Measurements from ENCODE around the gene SLC6A13.
"Not testable (repeated sequence)": the region's sequence is repeated elsewhere in the genome, so short reads cannot be mapped to it uniquely, and the experiment has no call there.

The SLC6A13 gene

GRCh38 chr12:220491-220890 lies 42.1 kb downstream of the SLC6A13 start:
- TF ChIP-seq ZNF274 (IDR thresholded peaks at IDR 0.05; ENCODE audit: low read depth, low read length), result no peak
- no peak overlapping the region for H3K4me3 ChIP-seq (ENCODE audit: low read length)

- H3K4me3 ChIP-seq (ENCODE audit: low read length), result no peak overlapping the region
- no peak for TF ChIP-seq ZNF274 (IDR thresholded peaks at IDR 0.05; ENCODE audit: low read depth, low read length)
Measured at GRCh38 chr12:219891-220352, 42.7 kb downstream of the SLC6A13 start.

- TF ChIP-seq ZNF274 (IDR thresholded peaks at IDR 0.05; ENCODE audit: low read depth, low read length), result no peak
- H3K4me3 ChIP-seq (ENCODE audit: low read length), result no peak overlapping the region
Measured at GRCh38 chr12:218728-219590, 43.7 kb downstream of the SLC6A13 start.

DNA sequence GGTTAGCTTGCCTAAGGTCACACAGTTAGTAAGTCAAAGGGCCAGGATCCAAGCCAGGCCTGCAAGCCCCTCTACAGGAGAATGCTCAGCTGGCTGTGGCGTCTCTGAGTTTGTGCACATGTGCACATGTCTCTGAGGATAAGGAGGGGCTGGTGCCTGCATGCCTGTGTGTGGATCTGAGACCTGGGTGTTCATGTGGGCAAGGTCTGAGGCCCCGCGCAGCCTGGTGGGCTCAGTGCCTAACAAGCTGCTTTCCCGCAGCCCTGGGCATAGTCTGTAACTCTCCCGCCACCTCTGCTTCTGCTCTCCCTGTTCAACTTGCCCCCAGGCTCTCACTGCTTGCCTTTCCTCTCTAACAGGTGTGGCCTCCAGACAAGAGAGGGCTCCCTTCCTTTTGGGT lies 44.4 kb downstream of the SLC6A13 start:
- H3K4me3 ChIP-seq (ENCODE audit: low read length), result no peak overlapping the region
- TF ChIP-seq ZNF274 (IDR thresholded peaks at IDR 0.05; ENCODE audit: low read depth, low read length), result no peak

DNA sequence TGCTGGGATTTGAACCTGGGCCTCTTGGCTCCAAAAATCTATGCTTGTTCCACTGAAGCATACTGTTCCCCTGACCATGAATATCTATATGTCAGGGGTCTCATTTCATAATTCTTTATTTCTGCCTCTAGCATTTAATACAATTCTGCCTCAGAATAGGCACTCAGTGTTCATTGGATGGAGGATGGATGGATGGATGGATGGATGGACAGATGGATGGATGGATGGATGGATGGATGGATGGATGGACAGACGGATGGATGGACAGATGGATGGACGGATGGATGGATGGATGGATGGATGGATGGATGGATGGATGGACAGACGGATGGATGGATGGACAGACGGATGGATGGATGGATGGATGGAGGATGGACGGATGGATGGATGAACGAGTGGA lies 45.6 kb downstream of the SLC6A13 start:
- H3K4me3 ChIP-seq (ENCODE audit: low read length), result not testable (repeated sequence)

- no peak overlapping the region for H3K4me3 ChIP-seq (ENCODE audit: low read length)
- TF ChIP-seq ZNF274 (IDR thresholded peaks at IDR 0.05; ENCODE audit: low read depth, low read length), result no peak
Measured at GRCh38 chr12:215116-215515, 47.5 kb downstream of the SLC6A13 start.

DNA sequence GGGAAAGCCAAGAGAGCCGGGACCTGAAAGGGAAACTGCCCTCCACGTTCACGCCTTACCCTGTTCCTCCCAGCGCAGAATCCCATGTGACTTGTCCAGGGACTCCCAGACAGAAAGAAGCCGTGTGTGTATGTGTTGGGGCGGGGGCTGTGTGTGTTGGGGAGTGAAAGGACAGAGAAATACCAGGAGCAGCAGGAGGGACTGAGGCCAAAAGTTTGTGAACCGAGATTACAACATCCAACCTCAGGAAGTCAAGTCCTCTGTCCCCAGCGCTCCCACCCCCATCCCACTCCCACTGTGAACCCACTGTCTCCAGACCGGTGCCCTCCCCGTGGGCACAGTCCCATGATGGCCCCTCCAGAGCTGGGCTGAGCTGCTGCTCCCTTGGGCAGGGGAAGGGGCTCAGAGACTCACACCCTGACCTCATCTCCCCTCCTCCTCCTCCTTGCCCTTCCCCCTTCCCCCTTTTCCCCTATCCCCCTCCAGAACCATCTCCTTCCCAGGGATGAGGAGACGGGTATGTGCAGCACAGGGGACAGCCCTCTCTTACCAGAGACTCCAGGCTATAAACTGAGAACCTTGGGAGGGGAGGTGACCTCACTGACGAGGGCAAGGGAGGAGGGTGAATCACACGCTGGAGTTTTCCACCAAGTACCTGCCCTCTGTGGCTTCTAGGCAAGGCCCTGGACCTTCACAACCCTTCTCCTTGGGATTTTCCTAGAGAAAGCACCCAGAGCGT lies 48.5 kb downstream of the SLC6A13 start, which contains the start of gene SLC6A12:
TSS of gene SLC6A12 (minus strand) at position 155 of the 739 bp plus-strand sequence. CDS start 4,171 bp downstream, outside the sequence.
- no peak within 1 kb of the TSS for H3K4me3 ChIP-seq (ENCODE audit: low read length)

DNA sequence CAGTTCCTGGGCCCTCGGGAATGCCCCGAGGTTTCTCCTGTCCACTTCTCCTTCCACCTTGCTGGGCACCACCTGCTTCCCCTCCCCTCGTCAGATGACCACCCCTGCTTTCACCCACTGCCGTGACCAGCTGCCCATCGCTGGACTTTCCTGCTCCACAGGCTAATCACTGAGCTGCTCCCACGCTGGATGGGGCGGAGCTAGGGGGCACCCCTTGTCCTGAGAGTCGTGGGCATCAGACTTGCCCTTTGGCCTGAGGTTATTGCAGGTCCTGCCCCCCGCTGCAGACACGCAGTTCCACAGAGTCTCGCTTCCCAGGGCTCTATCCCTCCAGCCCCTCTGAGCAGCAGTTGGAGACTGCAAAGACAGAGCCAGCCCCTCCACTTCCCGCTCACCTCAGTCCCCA lies 49.1 kb downstream of the SLC6A13 start:
- H3K4me3 ChIP-seq (ENCODE audit: low read length), result no peak overlapping the region
- no peak for TF ChIP-seq ZNF274 (IDR thresholded peaks at IDR 0.05; ENCODE audit: low read depth, low read length)

More for the DNA sequence above, 48.5 kb downstream of the SLC6A13 start, which contains the start of gene SLC6A12:
- TF ChIP-seq ZNF274 (IDR thresholded peaks at IDR 0.05; ENCODE audit: low read depth, low read length), result no peak

GRCh38 chr12:212715-213526 lies 49.7 kb downstream of the SLC6A13 start:
- H3K4me3 ChIP-seq (ENCODE audit: low read length), result no peak overlapping the region; the same call in 1 of the 2 replicates
- no peak for TF ChIP-seq ZNF274 (IDR thresholded peaks at IDR 0.05; ENCODE audit: low read depth, low read length)

DNA sequence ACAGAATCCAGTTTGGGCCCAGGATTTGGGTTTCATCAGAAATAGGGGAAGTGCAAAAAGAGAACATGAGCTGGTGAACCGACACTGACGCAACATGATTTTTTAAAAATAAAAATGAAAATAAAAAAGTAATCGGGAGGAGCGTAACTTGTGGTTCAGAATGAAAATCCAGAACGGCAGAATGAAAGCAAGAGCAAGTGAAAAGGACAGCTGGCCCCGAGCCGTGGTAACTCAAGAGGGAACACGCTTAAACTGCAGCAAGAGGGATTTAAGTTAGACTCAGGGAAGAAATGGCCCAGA lies 50.3 kb downstream of the SLC6A13 start:
- H3K4me3 ChIP-seq (ENCODE audit: low read length), result no peak overlapping the region; the same call in 1 of the 2 replicates
- no peak for TF ChIP-seq ZNF274 (IDR thresholded peaks at IDR 0.05; ENCODE audit: low read depth, low read length)

- TF ChIP-seq ZNF274 (IDR thresholded peaks at IDR 0.05; ENCODE audit: low read depth, low read length), result no peak
- H3K4me3 ChIP-seq (ENCODE audit: low read length), result no peak overlapping the region
Measured at GRCh38 chr12:211639-212414, 50.8 kb downstream of the SLC6A13 start.

- no peak overlapping the region for H3K4me3 ChIP-seq (ENCODE audit: low read length)
- no peak for TF ChIP-seq ZNF274 (IDR thresholded peaks at IDR 0.05; ENCODE audit: low read depth, low read length)
Measured at GRCh38 chr12:211142-211465, 51.5 kb downstream of the SLC6A13 start.

- H3K4me3 ChIP-seq (ENCODE audit: low read length), result no peak overlapping the region
- TF ChIP-seq ZNF274 (IDR thresholded peaks at IDR 0.05; ENCODE audit: low read depth, low read length), result no peak
Measured at GRCh38 chr12:210277-211141, 52.1 kb downstream of the SLC6A13 start.

Data from GM08714 (cell line).